Astrocyte of the hippocampus (primary cell): ENCODE data around the gene VWCE.

Experiments
- DNase-seq: peaks from one replicate; pipeline ENCODE4 v3.0.0; 2011; ENCODE audit warnings: low read depth, low spot score

The VWCE gene, protein sequence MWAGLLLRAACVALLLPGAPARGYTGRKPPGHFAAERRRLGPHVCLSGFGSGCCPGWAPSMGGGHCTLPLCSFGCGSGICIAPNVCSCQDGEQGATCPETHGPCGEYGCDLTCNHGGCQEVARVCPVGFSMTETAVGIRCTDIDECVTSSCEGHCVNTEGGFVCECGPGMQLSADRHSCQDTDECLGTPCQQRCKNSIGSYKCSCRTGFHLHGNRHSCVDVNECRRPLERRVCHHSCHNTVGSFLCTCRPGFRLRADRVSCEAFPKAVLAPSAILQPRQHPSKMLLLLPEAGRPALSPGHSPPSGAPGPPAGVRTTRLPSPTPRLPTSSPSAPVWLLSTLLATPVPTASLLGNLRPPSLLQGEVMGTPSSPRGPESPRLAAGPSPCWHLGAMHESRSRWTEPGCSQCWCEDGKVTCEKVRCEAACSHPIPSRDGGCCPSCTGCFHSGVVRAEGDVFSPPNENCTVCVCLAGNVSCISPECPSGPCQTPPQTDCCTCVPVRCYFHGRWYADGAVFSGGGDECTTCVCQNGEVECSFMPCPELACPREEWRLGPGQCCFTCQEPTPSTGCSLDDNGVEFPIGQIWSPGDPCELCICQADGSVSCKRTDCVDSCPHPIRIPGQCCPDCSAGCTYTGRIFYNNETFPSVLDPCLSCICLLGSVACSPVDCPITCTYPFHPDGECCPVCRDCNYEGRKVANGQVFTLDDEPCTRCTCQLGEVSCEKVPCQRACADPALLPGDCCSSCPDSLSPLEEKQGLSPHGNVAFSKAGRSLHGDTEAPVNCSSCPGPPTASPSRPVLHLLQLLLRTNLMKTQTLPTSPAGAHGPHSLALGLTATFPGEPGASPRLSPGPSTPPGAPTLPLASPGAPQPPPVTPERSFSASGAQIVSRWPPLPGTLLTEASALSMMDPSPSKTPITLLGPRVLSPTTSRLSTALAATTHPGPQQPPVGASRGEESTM

DNA sequence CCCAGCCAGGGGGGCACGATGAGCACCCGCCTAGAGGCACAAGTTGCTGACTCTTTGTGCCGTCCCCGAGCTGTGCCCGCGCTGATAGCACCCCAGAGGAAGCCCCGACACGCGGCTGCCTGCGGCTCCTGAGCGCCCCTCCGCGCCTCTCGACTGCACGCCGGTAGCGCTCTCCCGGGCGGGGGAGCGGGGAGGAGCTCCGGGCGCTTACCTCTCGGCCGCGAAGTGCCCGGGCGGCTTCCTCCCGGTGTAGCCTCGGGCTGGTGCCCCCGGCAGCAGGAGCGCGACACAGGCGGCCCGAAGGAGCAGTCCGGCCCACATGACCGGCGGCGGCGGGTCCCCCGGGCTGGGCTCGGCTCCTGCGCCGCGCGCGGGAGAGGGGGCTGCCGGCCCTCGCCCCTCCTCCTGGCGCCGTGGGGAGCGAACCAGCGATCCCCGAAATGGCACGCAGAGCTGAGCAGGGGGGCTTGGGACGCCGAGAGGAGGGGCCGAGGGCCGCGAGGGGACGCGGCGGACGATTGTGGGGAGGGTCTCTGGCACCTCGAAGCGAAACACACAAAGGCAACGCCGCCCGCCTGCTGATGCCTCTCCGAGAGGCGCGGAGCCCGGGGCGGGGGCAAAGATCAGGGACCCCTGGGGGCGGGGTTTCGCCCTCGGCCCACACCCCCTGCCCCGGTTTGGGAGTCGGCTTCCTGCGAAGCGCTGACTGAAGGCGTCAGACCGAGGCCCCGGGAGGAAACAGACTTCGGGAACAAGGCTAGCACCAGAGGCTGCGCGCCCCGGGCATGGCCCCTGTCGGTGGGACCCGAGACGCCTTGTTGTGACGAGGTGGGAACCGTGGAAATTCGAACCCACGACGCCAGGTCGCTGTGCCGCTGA, at the start of gene VWCE:
Gene VWCE (minus strand): TSS at position 600 of the 879 bp plus-strand sequence. CDS start 279 bp downstream, at position 321.
- DNase-seq: peak; percentile 74

DNA sequence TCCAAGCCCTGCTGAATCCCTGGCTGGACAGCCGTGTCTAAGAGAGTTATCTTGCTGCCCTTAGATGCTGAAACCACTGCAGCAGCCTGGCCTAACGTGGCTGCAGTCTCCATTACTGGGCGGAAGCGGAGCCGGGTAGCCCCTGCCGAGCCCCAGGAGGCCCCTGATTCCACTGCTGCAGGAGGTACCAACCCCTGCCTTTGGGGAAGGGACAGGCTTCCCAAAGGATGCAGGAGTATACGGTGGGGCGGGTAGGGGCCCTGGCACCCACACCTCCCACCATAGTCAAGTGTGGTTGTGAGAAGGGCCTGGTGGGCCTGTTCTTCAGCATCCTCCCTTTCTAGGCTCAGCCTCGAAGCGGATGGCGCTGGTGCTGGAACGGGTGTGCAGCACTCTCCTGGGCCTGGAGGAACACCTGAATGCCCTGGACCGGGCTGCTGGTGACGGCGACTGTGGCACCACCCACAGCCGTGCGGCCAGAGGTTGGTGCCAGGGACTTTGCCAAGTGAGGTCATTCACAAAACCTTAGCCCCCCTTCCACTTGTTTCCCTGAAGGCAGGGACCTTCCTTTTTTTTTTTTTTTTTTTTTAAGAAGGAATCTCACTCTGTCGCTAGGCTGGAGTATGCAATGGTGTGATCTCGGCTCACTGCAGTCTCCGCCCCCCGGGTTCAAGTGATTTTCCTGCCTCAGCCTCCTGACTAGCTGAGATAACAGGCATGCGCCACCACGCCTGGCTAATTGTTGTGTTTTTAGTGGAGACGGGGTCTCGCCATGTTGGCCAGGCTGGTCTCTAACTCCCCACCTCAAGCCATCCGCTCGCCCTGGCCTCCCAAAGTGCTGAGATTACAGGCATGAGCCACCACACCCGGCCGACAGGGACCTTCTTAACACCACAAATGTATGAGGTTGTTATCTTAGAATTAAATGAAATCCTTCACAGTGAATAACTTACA, 49.0 kb upstream of the VWCE start:
- no peak for DNase-seq

DNA sequence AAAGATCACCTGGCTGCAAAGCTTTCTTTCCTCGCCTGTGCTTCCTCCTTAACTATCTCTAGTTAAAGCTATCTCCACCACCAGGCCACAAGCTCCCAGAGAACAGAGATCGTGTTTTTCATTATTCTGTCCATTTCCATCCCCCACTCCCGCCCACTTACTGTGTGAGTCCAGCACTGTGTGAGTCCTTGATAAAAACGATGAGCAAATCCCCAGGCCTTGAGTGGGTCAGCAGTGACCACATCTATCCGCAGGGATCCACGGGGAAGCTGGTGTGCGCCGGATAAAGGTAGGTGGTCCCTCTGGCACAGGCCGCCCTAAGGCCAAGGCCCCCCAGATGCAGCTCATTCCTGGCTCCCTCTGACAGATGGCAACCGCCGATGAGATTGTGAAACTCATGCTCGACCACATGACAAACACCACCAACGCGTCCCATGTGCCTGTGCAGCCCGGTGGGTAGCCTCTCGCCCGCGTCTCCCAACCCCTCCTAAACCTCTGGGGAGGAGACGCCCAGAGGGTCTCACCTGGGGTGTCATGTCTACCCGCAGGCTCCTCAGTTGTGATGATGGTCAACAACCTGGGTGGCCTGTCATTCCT, 47.2 kb upstream of the VWCE start:
- no peak for DNase-seq

DNA sequence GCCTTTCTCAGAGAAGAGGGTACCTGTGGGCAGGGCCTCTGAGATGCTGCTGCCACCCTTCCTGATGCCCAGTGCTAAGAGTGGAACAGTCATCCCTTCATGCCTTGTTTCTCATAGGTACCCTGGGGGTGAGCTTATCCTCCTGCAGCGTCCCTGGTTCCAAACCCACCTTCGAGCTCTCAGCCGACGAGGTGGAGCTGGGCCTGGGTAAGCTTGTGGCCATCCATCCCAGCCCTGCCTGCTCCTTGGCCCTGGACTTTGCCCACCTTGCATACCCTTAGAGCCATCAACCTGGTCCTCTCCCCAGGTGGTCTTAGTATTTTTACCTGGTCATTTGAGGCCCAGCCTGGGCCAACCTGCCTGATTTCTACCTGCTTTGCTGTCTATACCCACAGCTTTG, 46.6 kb upstream of the VWCE start:
- DNase-seq: no peak

DNA sequence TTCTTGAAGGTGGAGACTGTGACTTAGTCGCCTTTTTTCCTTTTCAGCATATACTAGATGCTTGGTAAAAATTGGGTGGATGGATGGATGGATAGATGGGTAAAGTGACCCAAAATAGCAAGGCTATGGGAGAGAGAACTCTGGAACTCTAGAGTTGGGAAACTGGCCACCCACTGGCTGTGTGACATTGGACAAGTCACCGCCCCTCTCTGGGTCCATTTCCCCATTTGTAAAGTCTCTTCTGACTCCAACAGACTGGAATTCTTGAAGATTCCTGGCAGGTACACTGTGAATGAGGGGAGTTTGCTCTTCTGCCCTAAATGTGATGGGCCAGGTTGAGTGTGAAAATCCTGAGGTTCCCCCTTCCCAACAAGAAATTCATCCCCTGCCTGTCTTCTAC, 45.9 kb upstream of the VWCE start:
- DNase-seq: no peak

DNA sequence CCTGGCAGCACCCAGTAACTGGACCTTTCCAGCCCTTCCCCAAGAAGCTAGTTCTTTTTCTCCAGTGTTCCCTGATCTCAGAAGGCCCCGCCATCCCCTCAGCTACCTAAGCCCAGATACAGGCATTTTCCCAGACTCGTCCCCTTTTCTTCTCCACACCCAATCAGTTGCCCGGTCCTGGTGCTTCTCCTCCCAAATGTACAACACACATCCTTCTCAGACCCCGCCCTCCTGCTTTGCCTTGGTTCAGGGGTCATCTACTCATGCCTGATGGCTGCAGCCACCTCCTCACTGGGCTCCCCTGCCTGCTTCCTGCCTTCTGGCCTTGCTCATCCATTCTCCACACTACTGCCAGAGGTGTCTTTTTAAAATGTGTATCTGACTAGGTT, 44.4 kb upstream of the VWCE start:
- no peak for DNase-seq

DNA sequence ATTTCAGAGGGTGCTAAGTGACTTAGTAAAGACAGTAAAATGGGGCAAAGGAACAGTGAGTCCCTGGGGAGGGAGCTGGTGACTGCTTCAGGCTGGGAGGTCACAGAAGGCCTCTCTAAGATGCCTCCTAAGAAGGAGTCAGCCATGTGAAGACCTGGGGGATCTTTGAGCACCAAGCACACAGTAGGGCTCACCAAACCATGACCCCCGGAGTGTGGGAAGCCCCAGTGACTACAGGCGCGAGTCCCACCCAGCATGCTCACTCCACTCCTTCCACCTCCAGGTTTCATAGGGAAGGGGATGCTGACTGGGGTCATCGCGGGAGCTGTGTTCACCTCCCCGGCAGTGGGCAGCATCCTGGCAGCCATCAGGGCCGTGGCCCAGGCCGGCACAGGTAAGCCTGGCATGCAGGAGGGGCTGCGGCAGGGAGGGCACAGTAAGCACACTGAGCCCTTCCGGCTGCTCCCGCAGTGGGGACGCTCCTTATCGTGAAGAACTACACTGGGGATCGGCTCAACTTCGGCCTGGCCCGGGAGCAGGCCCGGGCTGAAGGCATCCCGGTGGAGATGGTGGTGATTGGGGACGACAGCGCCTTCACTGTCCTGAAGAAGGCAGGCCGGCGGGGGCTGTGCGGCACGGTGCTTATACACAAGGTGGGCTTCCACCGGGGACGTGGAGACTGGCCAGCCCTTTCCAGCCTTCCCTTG, 43.8 kb upstream of the VWCE start:
- no peak for DNase-seq

DNA sequence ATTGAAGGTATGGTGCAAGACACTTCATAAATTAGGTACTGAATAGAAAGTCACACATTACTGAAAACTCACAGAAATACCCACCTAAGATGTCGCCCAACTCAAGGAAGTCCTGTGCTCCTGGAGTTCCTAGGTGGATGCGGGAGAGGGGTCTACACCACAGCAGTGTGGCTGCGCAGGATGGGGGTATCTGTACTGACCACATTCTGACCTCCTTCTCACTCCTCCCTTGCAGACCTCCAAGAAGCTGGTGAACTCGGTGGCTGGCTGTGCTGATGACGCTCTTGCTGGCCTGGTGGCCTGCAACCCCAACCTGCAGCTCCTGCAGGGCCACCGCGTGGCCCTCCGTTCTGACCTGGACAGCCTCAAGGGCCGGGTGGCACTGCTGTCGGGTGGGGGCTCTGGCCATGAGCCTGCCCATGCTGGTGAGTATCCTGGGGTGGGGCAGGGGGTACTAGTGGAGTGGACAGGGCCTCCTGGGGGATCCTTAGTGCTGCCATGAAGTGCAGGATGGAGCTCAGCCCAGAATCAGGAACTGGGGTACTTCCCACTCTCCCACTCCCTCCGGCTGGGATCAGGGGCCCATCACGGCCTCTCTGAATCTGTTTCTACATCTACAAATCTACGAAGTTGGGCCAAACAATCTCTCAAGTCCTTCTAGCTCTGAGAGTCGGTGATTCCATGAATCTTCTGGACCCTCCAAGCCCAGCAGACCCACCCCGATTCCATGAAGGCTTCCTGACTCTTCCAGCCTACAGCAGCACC, 42.8 kb upstream of the VWCE start:
- no peak for DNase-seq

DNA sequence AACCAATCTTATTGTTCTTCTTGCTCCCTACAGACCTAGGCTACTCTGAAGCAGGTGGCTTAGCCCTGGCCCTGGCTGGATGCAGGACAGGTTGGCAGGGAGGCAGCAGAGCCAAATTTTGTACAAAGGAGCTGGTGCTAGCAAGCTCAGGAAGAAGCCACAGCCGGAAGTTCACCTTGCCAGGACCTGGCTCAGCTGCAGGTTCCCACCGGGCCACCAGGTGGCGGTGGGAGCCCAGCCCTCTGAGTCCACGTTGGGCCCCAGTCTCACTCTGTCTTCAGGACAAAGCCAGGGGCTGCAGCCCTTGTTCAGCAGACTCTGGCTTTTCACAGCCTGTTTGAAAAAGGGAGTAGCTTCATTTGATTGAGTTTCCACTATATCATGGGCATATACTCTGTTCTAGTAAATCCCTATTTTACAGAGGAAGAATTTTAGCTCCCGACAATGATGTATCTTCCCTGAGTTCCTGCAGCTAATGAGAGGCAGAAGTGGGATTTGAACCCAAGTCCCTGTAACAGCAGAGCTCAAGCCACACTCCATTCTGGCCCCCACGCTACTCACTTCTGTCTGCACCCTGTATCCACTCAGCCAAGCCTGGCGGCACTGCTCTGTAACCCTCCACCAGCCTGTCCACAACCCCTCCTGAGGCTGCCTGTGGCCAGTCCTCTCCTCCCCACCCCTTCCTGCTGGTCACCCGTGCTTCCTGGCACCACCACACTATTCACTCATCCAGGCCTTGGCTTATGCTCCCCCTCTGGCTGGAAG, 41.2 kb upstream of the VWCE start:
- peak; percentile 93 for DNase-seq

DNA sequence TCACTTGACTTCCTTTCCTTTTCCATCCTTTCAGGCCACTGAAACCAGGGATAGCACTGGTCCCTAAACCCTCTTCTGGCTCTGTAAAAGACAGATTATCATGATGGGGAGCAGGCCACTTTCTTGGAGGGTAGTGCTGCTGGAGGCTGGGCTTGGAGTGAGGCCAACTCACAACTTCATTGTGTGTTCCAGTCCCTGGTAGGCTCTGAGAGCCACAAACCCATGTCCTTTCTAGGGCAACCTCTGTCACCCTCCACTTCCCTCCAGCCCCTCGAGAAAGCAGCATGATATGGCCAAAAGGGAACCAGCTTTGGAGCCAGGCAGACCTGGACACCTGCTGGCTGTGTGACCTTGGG, 40.2 kb upstream of the VWCE start:
- DNase-seq: no peak

DNA sequence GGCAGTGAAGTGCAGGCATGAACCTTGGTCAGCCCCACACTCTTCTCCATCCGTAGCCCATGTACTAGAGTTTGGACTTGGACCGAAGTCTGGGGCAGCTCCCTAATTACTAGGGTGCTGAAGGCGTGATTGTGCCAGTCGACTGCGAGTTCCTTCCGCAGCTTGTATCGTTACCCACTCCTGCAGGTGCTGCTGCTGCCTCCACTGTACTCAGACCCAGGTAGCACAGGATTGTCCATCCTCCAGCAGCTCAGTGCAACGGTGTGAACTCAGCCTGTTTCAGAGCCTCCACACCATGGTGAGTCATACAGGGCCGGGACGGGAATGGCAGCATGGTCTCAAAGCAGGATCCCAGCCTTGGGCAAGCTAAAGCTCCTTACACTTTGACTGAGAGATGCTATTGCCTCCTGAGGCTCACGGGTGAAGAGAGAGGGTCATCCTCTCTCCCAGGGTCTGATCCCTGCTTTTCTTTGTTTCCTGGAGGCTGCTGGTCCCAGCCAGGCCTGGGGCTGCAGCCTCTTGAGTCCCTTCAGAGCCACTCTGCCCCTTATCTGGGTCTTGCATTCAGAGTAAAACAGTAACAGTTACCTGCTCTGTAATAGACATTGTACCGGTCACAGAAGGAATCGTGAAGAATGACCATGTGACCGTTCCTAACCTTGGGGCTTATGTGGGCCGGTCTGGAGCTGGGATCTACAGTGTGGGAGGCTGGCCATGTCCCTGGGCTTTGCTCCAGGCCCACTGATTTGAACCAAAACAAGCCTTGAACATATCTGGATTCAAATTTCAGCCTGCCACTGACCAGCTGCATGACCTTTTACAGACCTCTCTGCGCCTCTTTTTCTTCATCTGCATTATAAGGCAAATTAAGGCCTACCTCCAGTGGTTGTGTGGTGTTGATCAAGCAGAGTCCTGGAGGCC, 39.6 kb upstream of the VWCE start:
- DNase-seq: peak; percentile 44

DNA sequence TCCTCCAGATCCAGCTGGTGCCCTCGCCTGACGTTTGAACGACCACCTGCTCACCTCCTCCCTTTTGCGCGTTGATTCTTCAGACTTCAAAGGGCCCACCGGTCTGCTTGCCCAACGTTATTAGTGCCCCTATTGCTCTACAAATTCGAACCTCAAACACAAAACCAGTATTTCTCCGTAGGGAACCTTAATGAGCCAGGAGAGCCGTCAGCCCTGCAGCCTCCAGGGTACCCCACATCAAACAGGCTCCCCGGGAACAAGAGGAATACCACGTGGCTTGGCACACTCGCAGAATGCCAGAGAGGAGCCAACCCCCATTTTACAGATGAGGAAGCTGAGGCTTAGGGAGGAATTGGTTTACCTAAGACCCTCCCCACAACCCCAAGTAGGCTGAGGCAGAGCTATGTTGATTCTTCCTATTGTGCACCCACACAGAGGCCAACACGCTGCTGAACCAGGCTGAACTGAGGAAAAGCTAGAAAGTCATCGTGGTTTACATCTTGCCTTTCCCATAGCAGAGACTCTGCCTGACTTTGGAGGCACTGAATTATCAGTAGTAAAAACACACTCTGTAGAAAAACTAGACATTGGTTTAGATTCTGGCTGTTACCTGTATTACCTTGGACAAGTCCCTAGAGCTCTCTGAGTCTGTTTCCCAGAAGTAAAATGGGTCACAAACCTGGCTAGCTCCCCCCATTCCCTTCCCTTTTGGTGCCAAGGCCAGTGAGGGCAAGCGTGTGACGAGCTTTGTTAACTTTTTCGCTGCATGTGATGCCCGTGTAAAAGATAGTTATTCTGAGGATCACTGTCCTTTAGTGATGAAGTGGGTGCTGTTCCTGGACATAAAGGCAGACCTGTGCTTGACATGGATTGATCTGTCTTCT, 38.7 kb upstream of the VWCE start:
- no peak for DNase-seq

DNA sequence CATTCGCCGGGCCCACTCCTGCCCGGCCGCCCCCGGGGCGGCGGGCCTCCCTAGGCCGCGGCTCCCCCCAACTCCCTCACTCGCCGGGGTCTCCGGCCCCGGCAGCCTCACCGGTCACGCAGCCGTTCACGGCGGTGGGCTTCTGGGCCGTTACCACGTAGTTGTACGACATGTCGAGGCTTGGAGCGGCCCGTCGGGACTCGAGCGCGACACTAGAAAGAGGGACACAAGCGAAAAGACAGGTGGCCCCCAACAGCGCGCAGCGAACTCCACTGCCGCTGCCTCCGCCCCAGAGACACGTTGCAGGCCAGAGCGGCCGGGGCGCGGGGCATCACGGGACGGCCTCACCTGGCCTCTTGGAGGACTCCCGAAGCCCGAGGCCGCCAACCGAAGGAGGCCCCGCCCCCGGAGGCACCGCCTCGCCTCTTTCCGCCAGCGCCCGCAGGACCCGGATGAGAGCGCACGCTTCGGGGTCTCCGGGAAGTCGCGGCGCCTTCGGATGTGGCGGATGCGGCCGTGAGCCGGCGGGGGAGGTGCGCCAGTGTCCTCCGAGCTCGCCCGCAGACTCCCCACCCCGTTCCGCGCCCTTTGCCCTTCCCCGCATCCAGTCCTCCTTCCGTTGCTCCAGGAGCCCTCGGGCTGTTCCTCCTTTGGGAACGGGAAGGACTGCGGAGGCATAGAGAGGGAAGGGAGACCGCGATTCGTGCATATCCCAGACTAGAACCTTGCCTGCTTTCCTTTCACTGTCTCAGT, 37.9 kb upstream of the VWCE start, which contains the start of the genes DDB1 and TKFC:
Gene DDB1 (minus strand): TSS at position 309 of the 753 bp plus-strand sequence. CDS start 137 bp downstream, at position 172.
Gene TKFC (plus strand): TSS at position 432 of the 753 bp plus-strand sequence. CDS start 1,501 bp downstream, outside the sequence.
- peak; percentile 97 for DNase-seq

DNA sequence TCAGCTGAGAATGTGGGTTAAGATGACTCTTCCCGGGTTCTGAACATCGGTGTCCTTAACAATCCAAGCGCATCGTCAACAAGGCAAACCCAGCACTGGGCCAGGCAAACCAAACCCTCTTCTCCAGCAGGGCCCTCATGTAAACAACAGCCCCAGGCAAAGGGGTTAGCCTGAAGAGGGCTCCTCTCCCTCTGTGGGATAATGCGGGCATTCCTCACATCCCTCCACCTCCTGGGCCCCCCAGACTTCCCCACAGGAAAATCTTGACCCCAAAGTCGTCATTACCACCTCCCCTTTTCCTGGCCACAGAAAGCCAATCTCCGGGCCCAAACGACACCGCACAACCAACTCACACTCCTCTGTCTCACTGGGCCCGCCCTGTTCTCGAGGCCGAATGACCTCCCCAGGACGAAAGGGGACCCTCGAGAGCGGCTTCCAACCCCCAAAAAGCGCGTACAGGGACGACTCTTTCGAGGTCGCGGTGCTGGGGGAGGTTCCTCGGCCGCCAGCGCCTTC, 37.2 kb upstream of the VWCE start:
- DNase-seq: peak; percentile 47

DNA sequence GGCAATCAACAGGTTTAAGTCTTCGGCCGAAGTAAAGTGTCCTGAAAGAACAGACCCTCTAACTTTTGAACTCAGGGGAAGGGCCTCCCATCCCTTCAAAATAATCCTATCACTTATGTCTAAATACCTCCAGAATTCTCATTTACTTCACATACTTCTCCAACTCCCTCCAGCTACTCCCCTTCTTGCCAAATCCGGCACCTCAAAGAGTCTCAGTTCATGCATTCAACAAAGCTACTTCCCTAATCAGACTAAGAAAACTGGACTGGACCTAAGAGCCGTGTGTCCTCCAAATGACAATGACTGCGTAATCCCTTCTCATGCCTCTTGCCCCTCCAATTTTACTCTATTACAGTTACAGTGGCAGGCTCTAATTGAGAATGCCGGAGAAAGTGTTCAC, 36.5 kb upstream of the VWCE start:
- no peak for DNase-seq
